Activated CD8-positive, alpha-beta memory T cell treated with anti-CD3 and anti-CD28 coated beads, Interleukin-2, amount 50 U/mL, for 4 hours (primary cell): ENCODE results near the gene PCDH19.
"Not testable (repeated sequence)": the region's sequence is repeated elsewhere in the genome, so short reads cannot be mapped to it uniquely, and the experiment has no call there.

Source experiments
- DNase-seq: peaks from one replicate; pipeline ENCODE4 v3.0.0-alpha.2; 2020

PCDH19 gene

GRCh38 chrX:100409610-100410590 lies at the start of gene PCDH19:
TSS of gene PCDH19 (minus strand) at chrX:100410273. CDS start at chrX:100408597, 1,676 bp downstream.
- no peak for DNase-seq

GRCh38 chrX:100449696-100450608 lies 39.9 kb upstream of the PCDH19 start:
- no peak for DNase-seq

- peak; percentile 27 for DNase-seq
Observed at GRCh38 chrX:100447655-100448397, 37.8 kb upstream of the PCDH19 start.

GRCh38 chrX:100445593-100445992 lies 35.5 kb upstream of the PCDH19 start:
- DNase-seq, result no peak

GRCh38 chrX:100441321-100441720 lies 31.2 kb upstream of the PCDH19 start:
- not testable (repeated sequence) for DNase-seq

GRCh38 chrX:100440006-100440405 lies 29.9 kb upstream of the PCDH19 start:
- no peak for DNase-seq

GRCh38 chrX:100435726-100436125 lies 25.7 kb upstream of the PCDH19 start:
- no peak for DNase-seq

- no peak for DNase-seq
Observed at GRCh38 chrX:100424012-100424411, 13.9 kb upstream of the PCDH19 start.

GRCh38 chrX:100418556-100418955 lies 8.5 kb upstream of the PCDH19 start:
- DNase-seq, result no peak

GRCh38 chrX:100417681-100418080 lies 7.6 kb upstream of the PCDH19 start:
- no peak for DNase-seq

GRCh38 chrX:100413229-100413628 lies 3.2 kb upstream of the PCDH19 start:
- DNase-seq, result no peak

GRCh38 chrX:100411802-100412715 lies 2.0 kb upstream of the PCDH19 start:
- no peak for DNase-seq

GRCh38 chrX:100410901-100411801 lies 1.1 kb upstream of the PCDH19 start:
- no peak for DNase-seq

- no peak for DNase-seq
Observed at GRCh38 chrX:100408713-100409609, 1.1 kb downstream of the PCDH19 start.

- DNase-seq, result no peak
Observed at GRCh38 chrX:100407784-100408712, 2.0 kb downstream of the PCDH19 start.

GRCh38 chrX:100407147-100407783 lies 2.8 kb downstream of the PCDH19 start:
- no peak for DNase-seq

- no peak for DNase-seq
Observed at GRCh38 chrX:100405424-100405823, 4.6 kb downstream of the PCDH19 start.

- no peak for DNase-seq
Observed at GRCh38 chrX:100404851-100405250, 5.2 kb downstream of the PCDH19 start.
